ENCODE data around the gene KIR3DL2.
"Not testable (repeated sequence)": the region's sequence is repeated elsewhere in the genome, so short reads cannot be mapped to it uniquely, and the experiment has no call there.

The KIR3DL2 gene

GRCh38 chr19:54894106-54894505, 43.9 kb downstream of the KIR3DL2 start:
- peaks cover 48% of the 10 kb centered on the region for H3K27me3 Mint-ChIP-seq
- H3K4me3 Mint-ChIP-seq = not testable (repeated sequence)

GRCh38 chr19:54896036-54896435, 45.8 kb downstream of the KIR3DL2 start:
- Mint-ChIP-seq H3K4me3 (no peak overlapping the region), H3K27me3 (peaks cover 62% of the 10 kb centered on the region), H3K9me3 (peaks cover 8% of the 10 kb centered on the region), H3K4me1 (no peaks in the 10 kb centered on the region), H3K36me3 (no peaks in the 10 kb centered on the region), H3K27ac (no peak overlapping the region)
- ATAC-seq = no peak

More at GRCh38 chr19:54894106-54894505, 43.9 kb downstream of the KIR3DL2 start:
- not testable (repeated sequence) for H3K4me1 Mint-ChIP-seq, H3K9me3 Mint-ChIP-seq, ATAC-seq, H3K27ac Mint-ChIP-seq, H3K36me3 Mint-ChIP-seq

- H3K9me3 Mint-ChIP-seq, H3K27ac Mint-ChIP-seq, H3K36me3 Mint-ChIP-seq, H3K4me1 Mint-ChIP-seq, ATAC-seq, H3K4me3 Mint-ChIP-seq: not testable (repeated sequence)
- H3K27me3 Mint-ChIP-seq = peaks cover 62% of the 10 kb centered on the region
Observed at GRCh38 chr19:54898685-54899084, 48.4 kb downstream of the KIR3DL2 start.

- H3K27me3 Mint-ChIP-seq = peaks cover 54% of the 10 kb centered on the region
- not testable (repeated sequence) for ATAC-seq, H3K36me3 Mint-ChIP-seq, H3K27ac Mint-ChIP-seq, H3K4me3 Mint-ChIP-seq, H3K9me3 Mint-ChIP-seq, H3K4me1 Mint-ChIP-seq
Observed at GRCh38 chr19:54899646-54900045, 49.4 kb downstream of the KIR3DL2 start.

GRCh38 chr19:54901153-54901552, 50.9 kb downstream of the KIR3DL2 start:
- H3K36me3 Mint-ChIP-seq, ATAC-seq, H3K27ac Mint-ChIP-seq, H3K9me3 Mint-ChIP-seq, H3K4me1 Mint-ChIP-seq, H3K4me3 Mint-ChIP-seq: not testable (repeated sequence)
- peaks cover 40% of the 10 kb centered on the region for H3K27me3 Mint-ChIP-seq

- Mint-ChIP-seq H3K27ac (no peak overlapping the region), H3K27me3 (peaks cover 31% of the 10 kb centered on the region), H3K4me3 (no peak overlapping the region), H3K36me3 (no peaks in the 10 kb centered on the region), H3K4me1 (no peaks in the 10 kb centered on the region), H3K9me3 (peaks cover 8% of the 10 kb centered on the region)
- ATAC-seq = no peak
Observed at GRCh38 chr19:54902061-54902460, 51.8 kb downstream of the KIR3DL2 start.

GRCh38 chr19:54903303-54903702, 53.1 kb downstream of the KIR3DL2 start:
- Mint-ChIP-seq H3K4me3 (no peak overlapping the region), H3K4me1 (no peaks in the 10 kb centered on the region), H3K27me3 (peaks cover 22% of the 10 kb centered on the region), H3K27ac (no peak overlapping the region), H3K9me3 (peaks cover 8% of the 10 kb centered on the region), H3K36me3 (no peaks in the 10 kb centered on the region)
- ATAC-seq = no peak

GRCh38 chr19:54904261-54904660, 54.0 kb downstream of the KIR3DL2 start:
- H3K4me3 Mint-ChIP-seq, H3K27ac Mint-ChIP-seq, ATAC-seq, H3K9me3 Mint-ChIP-seq, H3K36me3 Mint-ChIP-seq, H3K4me1 Mint-ChIP-seq: not testable (repeated sequence)
- H3K27me3 Mint-ChIP-seq = peaks cover 12% of the 10 kb centered on the region

GRCh38 chr19:54905421-54905802, 55.2 kb downstream of the KIR3DL2 start:
- Mint-ChIP-seq H3K4me3 (no peak overlapping the region), H3K36me3 (no peaks in the 10 kb centered on the region), H3K27ac (no peak overlapping the region), H3K27me3 (peaks cover under 1% of the 10 kb centered on the region), H3K4me1 (no peaks in the 10 kb centered on the region), H3K9me3 (peaks cover 3% of the 10 kb centered on the region)
- ATAC-seq = no peak

- no peak for ATAC-seq
- Mint-ChIP-seq H3K36me3 (no peaks in the 10 kb centered on the region), H3K27me3 (no peaks in the 10 kb centered on the region), H3K4me3 (no peak within 1 kb of the TSS), H3K9me3 (peaks cover 7% of the 10 kb centered on the region), H3K27ac (no peak within 1 kb of the TSS), H3K4me1 (no peaks in the 10 kb centered on the region)
Observed at GRCh38 chr19:54905803-54906511, 55.7 kb downstream of the KIR3DL2 start, which contains the start of gene NCR1. Gene NCR1, plus strand, starts transcription at chr19:54906148. Its CDS starts 40 bp downstream, at chr19:54906188.

- Mint-ChIP-seq H3K4me3 (no peak overlapping the region), H3K36me3 (no peaks in the 10 kb centered on the region), H3K4me1 (no peaks in the 10 kb centered on the region), H3K27me3 (peaks cover 3% of the 10 kb centered on the region), H3K27ac (no peak overlapping the region), H3K9me3 (peaks cover 7% of the 10 kb centered on the region)
- no peak for ATAC-seq
Observed at GRCh38 chr19:54906819-54907218, 56.6 kb downstream of the KIR3DL2 start.

- not testable (repeated sequence) for H3K4me3 Mint-ChIP-seq, H3K9me3 Mint-ChIP-seq, ATAC-seq, H3K27ac Mint-ChIP-seq, H3K36me3 Mint-ChIP-seq, H3K4me1 Mint-ChIP-seq
- peaks cover 13% of the 10 kb centered on the region for H3K27me3 Mint-ChIP-seq
Observed at GRCh38 chr19:54907899-54908298, 57.7 kb downstream of the KIR3DL2 start.
